ENCODE results near the gene HEPACAM. TPM values are rescaled to one million over a fixed set of nuclear protein-coding genes. Genes with fewer than 3 reads are reported as not detected.
A peak's percentile ranks its signal among the peaks of the same experiment; 100 is the strongest.

The HEPACAM gene
- total RNA-seq, 1 donor from 2014 or later, result 3.4 TPM

DNA sequence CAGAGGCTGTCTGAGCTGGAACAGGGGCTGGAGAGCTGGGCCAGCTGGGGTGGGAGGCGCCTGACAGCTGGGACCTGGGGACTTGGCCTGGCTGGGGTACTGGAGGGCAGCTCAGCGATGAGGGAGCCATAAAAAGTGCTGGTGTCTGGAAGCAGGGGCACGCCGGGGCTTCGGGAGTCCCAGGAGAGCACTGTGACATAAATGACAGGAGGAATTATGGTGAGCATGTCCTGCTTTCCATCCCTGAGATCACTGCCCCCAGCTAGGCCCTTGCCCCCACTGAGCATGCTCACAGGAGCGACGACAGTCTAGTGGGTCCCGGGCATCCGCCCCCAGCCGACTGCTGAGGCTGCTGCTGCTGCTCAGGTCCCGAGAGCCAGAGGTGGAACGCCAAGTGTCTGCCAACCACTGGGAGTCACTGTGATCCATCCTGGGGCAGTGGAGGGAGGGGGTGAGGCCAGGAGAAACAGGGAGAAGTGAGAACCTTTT is 44.4 kb downstream of the HEPACAM start:
- DNase-seq (ENCODE audit: extremely low spot score in 2 of 2), result peak in 1 of 2 donors; percentile 87
- no peaks in the 10 kb centered on the region for H3K9me3 ChIP-seq
- no peak overlapping the region for H3K27ac ChIP-seq
- H3K4me1 ChIP-seq, result no peaks in the 10 kb centered on the region
- TF ChIP-seq POLR2AphosphoS5 (IDR thresholded peaks at IDR 0.05; ENCODE audit: insufficient read depth in 1 of 2, low read depth in 1 of 2) (no peak), POLR2A (IDR thresholded peaks at IDR 0.05) (no peak)
- TF ChIP-seq, protein P1, sequence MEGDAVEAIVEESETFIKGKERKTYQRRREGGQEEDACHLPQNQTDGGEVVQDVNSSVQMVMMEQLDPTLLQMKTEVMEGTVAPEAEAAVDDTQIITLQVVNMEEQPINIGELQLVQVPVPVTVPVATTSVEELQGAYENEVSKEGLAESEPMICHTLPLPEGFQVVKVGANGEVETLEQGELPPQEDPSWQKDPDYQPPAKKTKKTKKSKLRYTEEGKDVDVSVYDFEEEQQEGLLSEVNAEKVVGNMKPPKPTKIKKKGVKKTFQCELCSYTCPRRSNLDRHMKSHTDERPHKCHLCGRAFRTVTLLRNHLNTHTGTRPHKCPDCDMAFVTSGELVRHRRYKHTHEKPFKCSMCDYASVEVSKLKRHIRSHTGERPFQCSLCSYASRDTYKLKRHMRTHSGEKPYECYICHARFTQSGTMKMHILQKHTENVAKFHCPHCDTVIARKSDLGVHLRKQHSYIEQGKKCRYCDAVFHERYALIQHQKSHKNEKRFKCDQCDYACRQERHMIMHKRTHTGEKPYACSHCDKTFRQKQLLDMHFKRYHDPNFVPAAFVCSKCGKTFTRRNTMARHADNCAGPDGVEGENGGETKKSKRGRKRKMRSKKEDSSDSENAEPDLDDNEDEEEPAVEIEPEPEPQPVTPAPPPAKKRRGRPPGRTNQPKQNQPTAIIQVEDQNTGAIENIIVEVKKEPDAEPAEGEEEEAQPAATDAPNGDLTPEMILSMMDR (IDR thresholded peaks at IDR 0.05), result no peak
- no peak overlapping the region for H3K4me3 ChIP-seq
- no peaks in the 10 kb centered on the region for H3K27me3 ChIP-seq
- no peaks in the 10 kb centered on the region for H3K36me3 ChIP-seq
- intact Hi-C loops (cut with DNase I), result no loop called here

DNA sequence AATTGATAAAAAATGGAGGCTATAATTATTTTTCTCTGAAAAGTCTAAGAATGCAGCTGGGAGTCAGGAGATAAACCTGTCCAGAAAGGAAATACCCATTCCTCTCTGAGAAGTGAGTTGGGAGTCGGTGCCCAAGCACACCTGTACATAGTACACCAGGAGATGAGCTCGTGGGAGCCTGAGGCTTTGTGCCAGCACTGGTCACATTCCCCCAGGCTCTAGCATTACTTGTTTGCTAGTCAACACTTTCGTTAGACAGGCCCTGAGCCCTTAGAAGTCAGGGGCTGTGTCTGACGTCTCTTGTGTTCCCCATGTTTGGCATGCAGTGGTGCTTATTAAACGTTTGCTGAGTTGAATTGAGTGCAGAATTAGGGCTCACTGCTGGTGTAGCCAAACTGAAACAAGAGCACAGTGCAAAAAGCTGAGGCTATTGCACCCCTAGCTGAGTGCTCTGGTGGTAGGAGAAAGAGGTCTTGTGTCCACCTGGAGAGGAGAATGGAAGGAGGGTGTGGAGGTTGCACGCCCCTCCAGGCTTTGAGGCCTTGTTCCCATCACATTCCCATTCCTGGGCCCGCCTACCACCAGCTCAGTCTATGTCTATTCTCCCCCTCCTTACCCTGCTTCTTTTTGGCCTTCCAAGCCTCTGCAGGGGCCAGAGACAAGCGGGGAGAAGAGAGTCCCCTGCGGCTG is 45.0 kb downstream of the HEPACAM start:
- Histone ChIP-seq H3K9me3 (no peaks in the 10 kb centered on the region), H3K27me3 (no peaks in the 10 kb centered on the region), H3K4me3 (no peak overlapping the region), H3K27ac (no peak overlapping the region), H3K36me3 (no peaks in the 10 kb centered on the region), H3K4me1 (no peaks in the 10 kb centered on the region)
- intact Hi-C loops (cut with DNase I), result no loop called here
- DNase-seq (ENCODE audit: extremely low spot score in 2 of 2), result peak; percentile 82 to 93
- TF ChIP-seq POLR2A (IDR thresholded peaks at IDR 0.05), result no peak
- no peak for TF ChIP-seq POLR2AphosphoS5 (IDR thresholded peaks at IDR 0.05; ENCODE audit: insufficient read depth in 1 of 2, low read depth in 1 of 2)
- TF ChIP-seq, protein P1 (IDR thresholded peaks at IDR 0.05), result no peak

DNA sequence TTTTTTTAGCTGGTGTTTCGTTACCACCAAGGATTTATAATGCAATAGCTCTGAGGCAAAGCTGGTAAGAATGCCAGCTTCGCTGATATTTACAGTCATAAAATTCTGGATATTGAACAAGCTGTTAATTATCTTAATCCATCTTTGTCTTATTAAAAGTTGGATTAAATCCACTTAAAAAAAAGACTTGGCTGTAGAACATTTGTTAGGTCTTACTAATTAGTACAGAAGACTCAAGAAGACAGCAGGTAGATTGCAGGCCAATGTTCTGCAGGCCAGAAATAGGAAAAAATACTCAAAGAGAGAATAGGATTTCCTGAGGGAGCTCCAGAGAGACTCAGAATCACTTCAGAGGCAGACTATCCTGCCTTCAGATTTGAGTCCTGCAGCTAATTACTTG is 45.7 kb downstream of the HEPACAM start:
- H3K4me1 ChIP-seq, result no peaks in the 10 kb centered on the region
- no peaks in the 10 kb centered on the region for H3K36me3 ChIP-seq
- H3K4me3 ChIP-seq, result no peak overlapping the region
- no peaks in the 10 kb centered on the region for H3K27me3 ChIP-seq
- TF ChIP-seq, protein P1 (IDR thresholded peaks at IDR 0.05), result no peak
- TF ChIP-seq POLR2AphosphoS5 (IDR thresholded peaks at IDR 0.05; ENCODE audit: insufficient read depth in 1 of 2, low read depth in 1 of 2) (no peak), POLR2A (IDR thresholded peaks at IDR 0.05) (no peak)
- no peaks in the 10 kb centered on the region for H3K9me3 ChIP-seq
- H3K27ac ChIP-seq, result no peak overlapping the region
- intact Hi-C loops (cut with DNase I), result no loop called here
- no peak for DNase-seq (ENCODE audit: extremely low spot score in 2 of 2)

DNA sequence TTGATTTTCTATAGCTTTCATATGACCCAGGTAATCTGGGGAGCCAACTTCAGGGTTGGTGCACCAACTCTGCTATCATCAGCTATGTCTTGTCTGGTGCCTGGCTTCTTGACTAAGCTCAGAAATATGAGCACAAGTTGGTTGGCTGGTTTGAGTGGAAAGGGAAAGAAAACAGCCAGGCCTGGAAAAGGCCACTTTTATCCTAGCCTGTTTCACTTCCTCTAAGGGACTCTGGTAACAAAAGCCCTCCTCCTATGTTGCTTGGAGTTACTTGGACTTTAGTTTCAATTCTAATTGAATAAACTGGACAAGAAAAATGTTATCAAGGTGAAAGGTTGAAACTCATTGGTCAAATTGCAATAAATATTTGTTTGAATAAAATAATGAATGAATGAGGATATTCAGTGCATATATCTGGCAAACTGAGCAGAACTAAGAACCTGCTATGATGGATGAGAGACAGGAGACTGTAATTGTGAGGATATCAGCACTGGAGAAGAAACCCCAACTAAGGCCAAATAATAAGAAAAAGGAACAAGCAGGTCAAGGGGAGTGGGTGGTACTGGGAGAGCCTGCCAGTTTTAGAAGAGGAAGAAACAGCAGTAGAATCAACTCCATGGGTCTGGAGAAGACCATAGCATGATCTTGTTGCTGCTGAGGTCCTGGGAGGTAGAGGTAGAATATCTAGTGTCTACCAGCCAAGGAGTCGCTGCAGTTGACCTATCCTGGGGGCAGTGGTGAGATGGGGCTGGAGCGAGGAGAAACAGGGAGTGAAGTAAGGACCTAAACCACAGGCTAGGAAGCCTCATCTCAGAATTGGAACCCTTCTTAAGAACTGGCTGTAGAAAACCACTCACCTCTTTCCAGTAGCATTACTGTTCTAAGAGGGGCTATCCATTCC is 46.4 kb downstream of the HEPACAM start:
- Histone ChIP-seq H3K9me3 (no peaks in the 10 kb centered on the region), H3K27ac (no peak overlapping the region), H3K36me3 (no peaks in the 10 kb centered on the region), H3K27me3 (no peaks in the 10 kb centered on the region), H3K4me1 (no peaks in the 10 kb centered on the region), H3K4me3 (no peak overlapping the region)
- no peak for TF ChIP-seq POLR2A (IDR thresholded peaks at IDR 0.05)
- TF ChIP-seq POLR2AphosphoS5 (IDR thresholded peaks at IDR 0.05; ENCODE audit: insufficient read depth in 1 of 2, low read depth in 1 of 2), result no peak
- TF ChIP-seq, protein P1 (IDR thresholded peaks at IDR 0.05), result no peak
- DNase-seq (ENCODE audit: extremely low spot score in 2 of 2), result no peak
- intact Hi-C loops (cut with DNase I), result no loop called here

All from vagina (tissue), 2 donors.